Heart right ventricle (tissue), 16 donors: ENCODE data around the gene RERG. TPM values are rescaled to one million over a fixed set of nuclear protein-coding genes. Genes with fewer than 3 reads are reported as not detected.

Experiments used
- ATAC-seq, 8 donors: fragments of 200-7000 bp; cut with Tn5 transposase; one replicate each; pipeline ENCODE4 v1.9.1; 2020; ENCODE audit warnings: mild to moderate bottlenecking in 8 of 8, moderate library complexity in 8 of 8, moderate number of reproducible peaks in 1 of 8
- DNase-seq, 2 donors: peaks; one replicate each; pipeline ENCODE4 v3.0.0-alpha.2; 2020
- H3K27ac ChIP-seq, 10 donors: fragments of 200-600 bp; sonication (generic) in 2 of 10; one replicate each; pipeline versions ENCODE4 v1.5.0 to v1.8.0; 2020 to 2022; ENCODE audit warnings: mild to moderate bottlenecking in 3 of 10
- H3K27me3 ChIP-seq, 7 donors: fragments of 200-600 bp; one replicate each; pipeline ENCODE4 v1.8.0; 2021 to 2022; ENCODE audit warnings: mild to moderate bottlenecking in 2 of 7
- H3K36me3 ChIP-seq, 9 donors: fragments of 200-600 bp; sonication (generic) in 1 of 9; one replicate each; pipeline versions ENCODE4 v1.5.0 to v1.8.0; 2020 to 2022; ENCODE audit warnings: mild to moderate bottlenecking in 2 of 9
- H3K4me1 ChIP-seq, 9 donors: fragments of 200-600 bp; sonication (generic) in 1 of 9; one replicate each; pipeline versions ENCODE4 v1.5.0 to v1.8.0; 2020 to 2022; ENCODE audit warnings: mild to moderate bottlenecking in 4 of 9
- H3K4me3 ChIP-seq, 10 donors: fragments of 200-600 bp; sonication (generic) in 2 of 10; one replicate each; pipeline versions ENCODE4 v1.5.0 to v1.8.0; 2020 to 2022; ENCODE audit warnings: mild to moderate bottlenecking in 7 of 10, moderate library complexity in 2 of 10
- H3K9me3 ChIP-seq, 11 donors: fragments of 200-600 bp in 10 of 11; sonication (generic) in 2 of 11; one replicate each; pipeline versions ENCODE4 v1.5.0 to v1.8.0; 2013 to 2022; ENCODE audit warnings: mild to moderate bottlenecking in 2 of 11, control low read depth in 1 of 11, moderate library complexity in 1 of 11
- CTCF ChIP-seq, 9 donors: fragments of 200-600 bp; sonication (generic) in 2 of 9; IDR thresholded peaks; one replicate each; pipeline versions ENCODE4 v1.5.0 to v1.8.0; 2021 to 2022; ENCODE audit warnings: antibody characterized with exemption in 9 of 9, mild to moderate bottlenecking in 5 of 9, moderate library complexity in 1 of 9
- WGBS, 2 donors: extraction: QIAGEN DNeasy Blood & Tissue Kit; methylation state at CpG; one replicate each; pipeline ENCODE4 v1.1.7; 2013; ENCODE audit warnings: inconsistent platforms in 1 of 2; 5-methylcytosine and 5-hydroxymethylcytosine counted together
- intact Hi-C, 10 donors: fragments of 100-400 bp; cut with DNase I; formaldehyde crosslinking; loops; one replicate each; pipeline versions ENCODE4 v1.11.1 to v1.14.2; 2022
- polyA plus RNA-seq, 2 donors: library from polyadenylated mRNA; stranded (reverse); fragments of 200-250 nt; gene quantifications; one replicate each; pipeline ENCODE4 v1.2.3, GENCODE V29; 2013
- total RNA-seq, 10 donors: library from RNA; stranded (reverse); fragmentation: NEBNext Ultra II Directional in 3 of 10; extraction: Animal tissue kit (Norgen Biotek cat#: 25700) in 3 of 10; gene quantifications; one replicate each; pipeline versions ENCODE4 v1.2.1 to v1.2.4, GENCODE V29; 2021 to 2023
- donor health status: Arrhythmogenic right ventricular cardiomyopathy.
- donor health status: ischemic (EF 13 %, LVEDD 7.1; RV severe dilation, severe dysfunction).
- donor health status: healthy with polysubstance abuse.
- donor health status: DM: no; HTN: yes; CAD: no.
- donor health status: DM: no; HTN: no; CAD: no.
- donor health status: ischemic (EF 25% LVEDD 6.9; RV normal size, moderate dysfunction).
- donor health status: ischemic (EF 25% LVEDD 5.7; RV mildly dilated, moderate dysfunction).
- donor health status: healthy.
- donor health status: DM: yes; HTN: yes; CAD: no.
- donor health status: Ischemic cardiomyopathy.
- donor health status: ischemic (EF 35%, LVEDD 5.7; RV mildly dilated, moderate dysfunction).
- donor health status: nonischemic (EF 11% LVEDD 7.7; RV severe dilation, severe dysfunction).
- donor health status: DM: yes; HTN: yes; CAD: no.
- donor health status: PGD.
- donor health status: ischemic (EF 29% LVEDD 5.4; RV normal size, mild dysfunction).
- donor health status: nonischemic (EF 23%, LVEDD 6.1; RV moderate dilation, normal function).

RERG gene
- total and polyA plus RNA-seq, 12 donors: 2.1 to 9.7 (median 2.7) TPM

- 52 to 54% methylated on average over 4 of the region's 4 CpGs for WGBS, 2 donors
- intact Hi-C loops: loop anchor here in 1 of 10 donors (10.0 kb wide), 1 partner anchor 278 kb away; the partner anchor contains the start of gene ART4
- H3K36me3 ChIP-seq: no peaks in the 10 kb centered on the region
- DNase-seq: peak in 1 of 2 donors; percentile 30
- peaks cover 0 to 8% (median 0%) of the 10 kb centered on the region in 9 donors for H3K4me1 ChIP-seq
- peak in 7 of 8 donors; percentile 42 to 80 (median 74) for ATAC-seq
- H3K27me3 ChIP-seq: no peaks in the 10 kb centered on the region
- H3K4me3 ChIP-seq: no peak overlapping the region
- H3K9me3 ChIP-seq: no peaks in the 10 kb centered on the region
- TF ChIP-seq CTCF (IDR thresholded peaks at IDR 0.05): no peak
- peak overlapping the region in 3 of 10 donors; percentile 15 to 57 (median 32) for H3K27ac ChIP-seq
Observed at GRCh38 chr12:15122344-15122743, 98.9 kb downstream of the RERG start.

DNA sequence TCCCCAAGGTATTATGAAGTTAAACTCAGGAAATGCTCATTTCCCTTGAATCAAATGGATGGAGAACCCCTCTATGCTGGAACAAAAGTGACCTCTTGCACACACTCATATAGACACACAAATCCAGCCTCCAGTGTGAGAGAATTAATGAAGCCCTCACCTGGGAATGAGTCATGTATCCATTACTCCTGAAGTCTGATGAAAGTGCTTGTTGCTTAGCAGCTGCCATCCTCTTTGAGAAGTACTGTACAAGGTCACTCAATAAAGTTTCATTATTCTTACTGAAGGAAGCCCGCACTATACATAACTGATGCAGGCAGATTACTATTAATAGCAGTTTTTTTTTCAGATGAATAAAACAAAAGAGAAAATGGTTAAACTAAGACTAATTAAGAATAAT is 102.3 kb downstream of the RERG start:
- H3K4me3 ChIP-seq: no peak overlapping the region
- DNase-seq: no peak
- peaks cover 0 to 15% (median 0%) of the 10 kb centered on the region in 9 donors for H3K4me1 ChIP-seq
- TF ChIP-seq CTCF (IDR thresholded peaks at IDR 0.05): no peak
- no peaks in the 10 kb centered on the region for H3K27me3 ChIP-seq
- no peak for ATAC-seq
- no peak overlapping the region for H3K27ac ChIP-seq
- intact Hi-C loops: no loop called here
- WGBS, 2 donors: 0% methylated on average over 1 of the region's 1 CpG
- no peaks in the 10 kb centered on the region for H3K9me3 ChIP-seq
- no peaks in the 10 kb centered on the region for H3K36me3 ChIP-seq

DNA sequence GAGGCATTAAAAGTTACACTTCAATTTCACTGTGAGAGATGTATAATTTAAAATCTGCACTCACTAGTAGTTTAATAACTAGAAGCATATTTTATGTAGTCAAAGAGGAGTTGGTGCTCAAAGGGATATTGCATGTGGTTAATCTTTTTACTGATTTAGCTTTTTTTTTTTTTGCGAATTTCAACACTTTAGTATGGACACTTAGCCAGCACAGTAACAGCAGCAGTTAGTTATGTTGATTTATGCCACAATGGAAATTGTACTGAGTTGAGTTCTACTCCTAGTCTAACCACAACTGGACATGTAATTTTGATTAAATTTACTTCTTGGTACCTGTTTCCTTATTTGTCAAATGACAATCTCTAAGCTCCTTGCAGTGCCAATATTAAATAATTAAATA is 104.2 kb downstream of the RERG start:
- H3K27ac ChIP-seq: no peak overlapping the region

DNA sequence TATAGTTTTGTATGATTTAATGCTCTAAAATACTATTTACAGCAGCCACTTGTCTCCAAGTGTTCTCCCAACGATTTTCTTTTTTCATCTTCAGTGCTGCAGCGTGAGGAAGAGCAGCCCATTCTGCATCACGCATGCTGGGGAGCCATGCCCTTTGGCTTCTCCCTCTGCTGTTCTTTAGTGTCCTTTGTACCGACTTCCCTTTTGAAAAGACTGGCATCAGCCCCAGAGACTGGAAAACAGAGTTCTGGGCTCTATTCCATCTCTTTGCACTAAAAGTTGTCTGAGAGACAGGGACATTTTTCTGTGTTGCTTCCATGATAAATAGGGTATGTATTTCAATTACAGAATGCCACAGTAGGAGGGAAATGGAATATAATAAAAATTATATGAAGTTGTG is 105.1 kb downstream of the RERG start:
- Histone ChIP-seq H3K36me3 (no peaks in the 10 kb centered on the region), H3K4me3 (no peak overlapping the region), H3K4me1 (peaks cover 0 to 6% (median 0%) of the 10 kb centered on the region in 9 donors), H3K27me3 (no peaks in the 10 kb centered on the region), H3K9me3 (no peaks in the 10 kb centered on the region), H3K27ac (no peak overlapping the region)
- DNase-seq (no peak), ATAC-seq (peak in 1 of 8 donors; percentile 57)
- WGBS, 2 donors: 35 to 52% methylated on average over 4 of the region's 4 CpGs
- TF ChIP-seq CTCF (IDR thresholded peaks at IDR 0.05): no peak
- intact Hi-C loops: no loop called here

More for the DNA sequence above, 104.2 kb downstream of the RERG start:
- H3K9me3 ChIP-seq: no peaks in the 10 kb centered on the region
- H3K4me3 ChIP-seq: no peak overlapping the region
- TF ChIP-seq CTCF (IDR thresholded peaks at IDR 0.05): no peak
- whole genome bisulfite sequencing, 2 donors: 55 to 77% methylated on average over 1 of the region's 1 CpG
- no peak for DNase-seq
- no peak for ATAC-seq
- H3K4me1 ChIP-seq: peaks cover 0 to 8% (median 0%) of the 10 kb centered on the region in 9 donors
- no peaks in the 10 kb centered on the region for H3K36me3 ChIP-seq
- no peaks in the 10 kb centered on the region for H3K27me3 ChIP-seq
- intact Hi-C loops: no loop called here
